MM.1S (cell line): ENCODE data around the gene TPGS1.

Source experiments
- DNase-seq: peaks from one replicate; pipeline ENCODE4 v3.0.0-alpha.2; 2015
- H2AFZ ChIP-seq: fragments of 300-600 bp; sonication (generic); 2 replicates; pipeline ENCODE4 v1.6.0; 2016; ENCODE audit warnings: antibody characterized with exemption, low read length
- H3F3A ChIP-seq: fragments of 300-600 bp; sonication (generic); 2 replicates; pipeline ENCODE4 v1.6.1; 2016; ENCODE audit warnings: mild to moderate bottlenecking, antibody characterized with exemption, low read length, moderate library complexity, mixed read lengths; ENCODE audit not compliant: insufficient read depth
- H3K27ac ChIP-seq: fragments of 300-600 bp; sonication (generic); 2 replicates; pipeline ENCODE4 v1.5.1; 2016; ENCODE audit warnings: mild to moderate bottlenecking, low read length
- H3K27me3 ChIP-seq: fragments of 300-600 bp; sonication (generic); replicated peaks from 2 replicates; pipeline ENCODE4 v1.6.0; 2016; ENCODE audit warnings: low read length; ENCODE audit not compliant: insufficient read depth
- H3K36me3 ChIP-seq: fragments of 300-600 bp; sonication (generic); replicated peaks from 2 replicates; pipeline ENCODE4 v1.6.1; 2016; ENCODE audit warnings: mild to moderate bottlenecking, low read length, mixed read lengths; ENCODE audit not compliant: insufficient read depth
- H3K4me1 ChIP-seq: fragments of 300-600 bp; sonication (generic); 2 replicates; pipeline ENCODE4 v1.6.1; 2016; ENCODE audit warnings: low read length, mixed read lengths
- H3K4me2 ChIP-seq: fragments of 300-600 bp; sonication (generic); 2 replicates; pipeline ENCODE4 v1.6.0; 2016; ENCODE audit warnings: low read depth, low read length
- H3K4me3 ChIP-seq: fragments of 300-600 bp; sonication (generic); 2 replicates; pipeline ENCODE4 v1.5.1; 2016; ENCODE audit warnings: low read length, mixed read lengths
- H3K79me2 ChIP-seq: fragments of 300-600 bp; sonication (generic); 2 replicates; pipeline ENCODE4 v1.6.1; 2016; ENCODE audit warnings: mixed run types, low read length, mixed read lengths
- H3K9ac ChIP-seq: fragments of 300-600 bp; sonication (generic); 2 replicates; pipeline ENCODE4 v1.6.1; 2016; ENCODE audit warnings: low read length, mixed read lengths
- H3K9me2 ChIP-seq: fragments of 300-600 bp; sonication (generic); replicated peaks from 2 replicates; pipeline ENCODE4 v1.6.1; 2016; ENCODE audit warnings: mild to moderate bottlenecking, low read length, mixed read lengths; ENCODE audit not compliant: insufficient read depth
- H3K9me3 ChIP-seq: fragments of 300-600 bp; sonication (generic); replicated peaks from 2 replicates; pipeline ENCODE4 v1.6.1; 2016; ENCODE audit warnings: mild to moderate bottlenecking, low read length, mixed read lengths; ENCODE audit not compliant: insufficient read depth
- H4K20me1 ChIP-seq: fragments of 300-600 bp; sonication (generic); 2 replicates; pipeline ENCODE4 v1.6.1; 2016; ENCODE audit warnings: mild to moderate bottlenecking, low read length, moderate library complexity, mixed read lengths; ENCODE audit not compliant: insufficient read depth
- EZH2 ChIP-seq: fragments of 300-600 bp; sonication (generic); optimal IDR thresholded peaks from 2 replicates; pipeline ENCODE3; 2017; ENCODE audit warnings: low read depth, mild to moderate bottlenecking, antibody characterized with exemption, low read length, mixed read lengths
- EZH2phosphoT487 ChIP-seq: fragments of 300-600 bp; sonication (generic); IDR thresholded peaks from 2 replicates; pipeline ENCODE4 v1.6.1; 2018; ENCODE audit warnings: antibody characterized with exemption, low read length
- TF ChIP-seq, protein P1 (sequence below): fragments of 300-600 bp; sonication (generic); IDR thresholded peaks from 2 replicates; pipeline ENCODE4 v1.5.1; 2016; ENCODE audit warnings: antibody characterized with exemption, low read length, mixed read lengths

TPGS1 gene

DNA sequence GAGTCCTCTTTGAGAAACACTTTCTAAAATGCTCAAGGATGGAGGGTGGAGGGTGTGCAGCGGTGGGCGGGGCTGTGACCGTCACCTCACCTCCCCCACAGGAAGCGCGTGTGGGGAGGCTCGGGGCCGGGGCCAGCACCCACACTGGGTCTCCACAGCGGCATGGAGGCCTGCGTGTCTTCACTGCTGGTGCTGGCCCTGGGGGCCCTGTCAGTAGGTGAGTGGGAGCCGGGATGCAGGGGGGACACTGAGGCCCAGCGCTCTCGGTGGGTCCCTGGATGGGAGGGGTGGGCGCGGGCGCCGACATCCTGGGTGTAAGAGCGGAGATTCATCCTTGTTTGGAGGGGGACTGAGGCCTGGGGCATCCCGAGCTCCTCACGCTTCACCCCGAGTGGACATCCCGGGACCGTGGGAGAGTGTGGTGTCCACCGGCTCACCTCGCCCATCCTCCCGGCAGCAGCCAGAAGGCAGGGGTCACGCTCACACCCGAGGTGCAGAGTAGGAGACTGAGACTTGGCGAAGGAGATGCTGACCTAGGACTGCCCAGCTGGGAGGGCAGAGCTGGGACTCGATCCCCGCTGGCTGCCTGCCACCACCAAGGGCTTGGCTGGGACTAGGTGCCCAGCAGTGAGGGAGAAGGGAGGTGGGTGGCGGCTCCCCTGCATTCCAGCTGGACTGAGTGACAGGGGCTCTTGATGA is 36.8 kb downstream of the TPGS1 start, which contains the start of gene GZMM:
GZMM (plus strand) TSS at position 144 of the 699 bp plus-strand sequence; CDS start at position 163, 19 bp downstream.
- H3K4me1 ChIP-seq = no peaks in the 10 kb centered on the region
- no peak for TF ChIP-seq EZH2
- TF ChIP-seq, protein P1, sequence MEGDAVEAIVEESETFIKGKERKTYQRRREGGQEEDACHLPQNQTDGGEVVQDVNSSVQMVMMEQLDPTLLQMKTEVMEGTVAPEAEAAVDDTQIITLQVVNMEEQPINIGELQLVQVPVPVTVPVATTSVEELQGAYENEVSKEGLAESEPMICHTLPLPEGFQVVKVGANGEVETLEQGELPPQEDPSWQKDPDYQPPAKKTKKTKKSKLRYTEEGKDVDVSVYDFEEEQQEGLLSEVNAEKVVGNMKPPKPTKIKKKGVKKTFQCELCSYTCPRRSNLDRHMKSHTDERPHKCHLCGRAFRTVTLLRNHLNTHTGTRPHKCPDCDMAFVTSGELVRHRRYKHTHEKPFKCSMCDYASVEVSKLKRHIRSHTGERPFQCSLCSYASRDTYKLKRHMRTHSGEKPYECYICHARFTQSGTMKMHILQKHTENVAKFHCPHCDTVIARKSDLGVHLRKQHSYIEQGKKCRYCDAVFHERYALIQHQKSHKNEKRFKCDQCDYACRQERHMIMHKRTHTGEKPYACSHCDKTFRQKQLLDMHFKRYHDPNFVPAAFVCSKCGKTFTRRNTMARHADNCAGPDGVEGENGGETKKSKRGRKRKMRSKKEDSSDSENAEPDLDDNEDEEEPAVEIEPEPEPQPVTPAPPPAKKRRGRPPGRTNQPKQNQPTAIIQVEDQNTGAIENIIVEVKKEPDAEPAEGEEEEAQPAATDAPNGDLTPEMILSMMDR = no peak
- no peaks in the 10 kb centered on the region for H3K79me2 ChIP-seq
- H3K4me2 ChIP-seq = no peak within 1 kb of the TSS
- no peaks in the 10 kb centered on the region for H3K36me3 ChIP-seq
- H3K9ac ChIP-seq = no peak within 1 kb of the TSS
- H3K4me3 ChIP-seq = no peak within 1 kb of the TSS
- no peak within 1 kb of the TSS for H3K27ac ChIP-seq
- no peak within 1 kb of the TSS for H2AFZ ChIP-seq
- no peaks in the 10 kb centered on the region for H3K9me3 ChIP-seq
- DNase-seq = no peak
- no peaks in the 10 kb centered on the region for H3F3A ChIP-seq
- H3K27me3 ChIP-seq = peaks cover 20% of the 10 kb centered on the region
- no peaks in the 10 kb centered on the region for H3K9me2 ChIP-seq
- H4K20me1 ChIP-seq = no peaks in the 10 kb centered on the region

DNA sequence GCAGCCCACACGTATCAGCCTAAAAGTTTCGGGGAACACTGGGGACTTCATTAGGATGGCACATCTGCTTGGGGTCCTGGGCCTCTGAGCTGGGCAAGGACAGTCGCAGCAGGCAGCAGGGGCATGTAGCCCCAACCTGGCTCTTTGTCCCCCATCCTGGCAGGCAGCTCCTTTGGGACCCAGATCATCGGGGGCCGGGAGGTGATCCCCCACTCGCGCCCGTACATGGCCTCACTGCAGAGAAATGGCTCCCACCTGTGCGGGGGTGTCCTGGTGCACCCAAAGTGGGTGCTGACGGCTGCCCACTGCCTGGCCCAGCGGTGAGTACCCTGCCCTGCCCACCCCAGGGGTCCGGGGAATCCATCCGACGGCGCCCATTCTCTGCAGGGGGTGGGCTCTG is 39.8 kb downstream of the TPGS1 start:
- no peaks in the 10 kb centered on the region for H3K4me1 ChIP-seq
- no peaks in the 10 kb centered on the region for H3F3A ChIP-seq
- H3K79me2 ChIP-seq = no peaks in the 10 kb centered on the region
- H3K4me3 ChIP-seq = no peak overlapping the region
- H2AFZ ChIP-seq = no peak overlapping the region
- H3K4me2 ChIP-seq = no peak overlapping the region
- H3K9me3 ChIP-seq = no peaks in the 10 kb centered on the region
- TF ChIP-seq EZH2phosphoT487 = no peak
- no peak for DNase-seq
- no peak overlapping the region for H3K9ac ChIP-seq
- H3K27ac ChIP-seq = no peak overlapping the region
- no peaks in the 10 kb centered on the region for H3K36me3 ChIP-seq
- no peaks in the 10 kb centered on the region for H3K9me2 ChIP-seq
- no peaks in the 10 kb centered on the region for H4K20me1 ChIP-seq
- H3K27me3 ChIP-seq = peaks cover 47% of the 10 kb centered on the region

DNA sequence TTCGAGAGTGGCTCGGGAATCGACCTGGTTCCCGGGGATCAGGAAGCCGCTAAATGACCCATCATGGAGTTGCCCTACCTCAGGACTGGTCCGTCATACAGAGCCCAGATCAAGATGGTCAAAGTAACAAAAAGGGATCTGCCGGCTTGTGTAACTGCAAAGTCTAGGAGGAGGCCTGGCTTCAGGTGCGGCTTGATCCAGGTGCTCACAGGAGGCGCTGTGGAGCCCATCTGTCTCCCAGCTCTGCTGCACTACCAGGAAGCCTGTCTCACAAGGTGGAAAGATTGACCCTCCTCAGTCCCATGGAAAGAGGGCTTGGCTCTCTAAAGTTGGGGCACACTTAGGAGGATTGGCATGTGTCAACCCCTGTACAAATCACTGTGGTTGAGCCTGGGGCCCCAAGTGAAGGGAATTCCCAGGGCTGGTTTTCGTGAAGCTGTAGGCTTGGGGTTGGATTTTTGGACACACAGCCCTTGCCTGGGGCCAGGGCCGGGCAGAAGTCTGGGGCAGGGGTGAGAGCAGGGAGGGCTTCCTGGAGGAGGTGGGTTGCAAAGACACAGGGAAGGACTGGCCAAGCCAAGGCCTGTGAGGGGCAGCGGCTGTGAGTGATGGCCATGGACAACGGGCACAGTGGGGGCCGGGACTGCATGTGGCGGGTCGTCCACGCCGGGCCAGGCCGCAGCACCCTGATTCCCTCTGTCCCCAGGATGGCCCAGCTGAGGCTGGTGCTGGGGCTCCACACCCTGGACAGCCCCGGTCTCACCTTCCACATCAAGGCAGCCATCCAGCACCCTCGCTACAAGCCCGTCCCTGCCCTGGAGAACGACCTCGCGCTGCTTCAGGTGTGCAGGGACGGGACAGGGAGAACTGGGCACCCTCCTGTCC is 40.8 kb downstream of the TPGS1 start:
- no peaks in the 10 kb centered on the region for H3K9me3 ChIP-seq
- no peak for TF ChIP-seq EZH2phosphoT487
- TF ChIP-seq, protein P1 = peak; percentile 16; the same call in 1 of the 2 replicates
- H3K27ac ChIP-seq = no peak overlapping the region
- no peaks in the 10 kb centered on the region for H3K36me3 ChIP-seq
- no peaks in the 10 kb centered on the region for H3K4me1 ChIP-seq
- H3K9ac ChIP-seq = no peak overlapping the region
- no peaks in the 10 kb centered on the region for H4K20me1 ChIP-seq
- H3K4me3 ChIP-seq = no peak overlapping the region
- DNase-seq = no peak
- H3F3A ChIP-seq = no peaks in the 10 kb centered on the region
- H2AFZ ChIP-seq = no peak overlapping the region
- no peak overlapping the region for H3K4me2 ChIP-seq
- H3K27me3 ChIP-seq = peaks cover 55% of the 10 kb centered on the region
- no peaks in the 10 kb centered on the region for H3K9me2 ChIP-seq
- H3K79me2 ChIP-seq = no peaks in the 10 kb centered on the region
